Activated CD8-positive, alpha-beta T cell treated with anti-CD3 and anti-CD28 coated beads for 36 hours (primary cell): ENCODE measurements around the gene FAM210A. TPM values are rescaled to one million over a fixed set of nuclear protein-coding genes. Genes with fewer than 3 reads are reported as not detected.

Experiments used
- ATAC-seq: fragments of 200-7000 bp; cut with Tn5 transposase; one replicate; pipeline ENCODE4 v1.10.0; 2021; ENCODE audit warnings: mild to moderate bottlenecking, moderate library complexity
- CTCF ChIA-PET: fragments of 350-600 bp; sonication (Branson Sonifier 250); formaldehyde crosslinking; loops from one replicate; lab custom pipeline; 2021; ENCODE audit warnings: antibody characterized with exemption; lab: Charles Lee
- POLR2A ChIA-PET: fragments of 350-600 bp; sonication (Branson Sonifier 250); formaldehyde crosslinking; loops from one replicate; lab custom pipeline; 2021; ENCODE audit warnings: antibody characterized with exemption; lab: Charles Lee
- DNase-seq: peaks from one replicate; pipeline ENCODE4 v3.0.0-alpha.2; 2020
- H3K27ac Mint-ChIP-seq: one replicate; pipeline ENCODE4 v1.8.0; 2021; ENCODE audit warnings: mild to moderate bottlenecking, mixed read lengths
- H3K27me3 Mint-ChIP-seq: one replicate; pipeline ENCODE4 v1.8.0; 2021; ENCODE audit warnings: mixed read lengths
- H3K36me3 Mint-ChIP-seq: one replicate; pipeline ENCODE4 v1.8.0; 2021; ENCODE audit warnings: low read depth, mixed read lengths
- H3K4me1 Mint-ChIP-seq: one replicate; pipeline ENCODE4 v1.8.0; 2021; ENCODE audit warnings: low read depth, mixed read lengths
- H3K4me3 Mint-ChIP-seq: one replicate; pipeline ENCODE4 v1.8.0; 2021; ENCODE audit warnings: mild to moderate bottlenecking, moderate library complexity, mixed read lengths
- H3K9me3 Mint-ChIP-seq: one replicate; pipeline ENCODE4 v1.8.0; 2021; ENCODE audit warnings: mixed read lengths
- CTCF ChIP-seq: fragments of 200-600 bp; IDR thresholded peaks from one replicate; pipeline ENCODE4 v1.8.0; 2022; ENCODE audit warnings: antibody characterized with exemption, mild to moderate bottlenecking
- intact Hi-C: fragments of 100-400 bp; cut with micrococcal nuclease; formaldehyde crosslinking; loops from one replicate; pipeline ENCODE4 v1.10.0; 2022
- total RNA-seq, 2 experiments: library from RNA; stranded (reverse); gene quantifications; one replicate each; pipeline ENCODE4 v1.2.3, GENCODE V29; 2021

FAM210A gene, protein sequence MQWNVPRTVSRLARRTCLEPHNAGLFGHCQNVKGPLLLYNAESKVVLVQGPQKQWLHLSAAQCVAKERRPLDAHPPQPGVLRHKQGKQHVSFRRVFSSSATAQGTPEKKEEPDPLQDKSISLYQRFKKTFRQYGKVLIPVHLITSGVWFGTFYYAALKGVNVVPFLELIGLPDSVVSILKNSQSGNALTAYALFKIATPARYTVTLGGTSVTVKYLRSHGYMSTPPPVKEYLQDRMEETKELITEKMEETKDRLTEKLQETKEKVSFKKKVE
- 10 to 100 TPM; 57.7 to 64.2 TPM for total RNA-seq

- Mint-ChIP-seq H3K4me3 (peak within 1 kb of the TSS; percentile 83), H3K27ac (peak within 1 kb of the TSS; percentile 97), H3K9me3 (peaks cover 4% of the 10 kb centered on the region), H3K27me3 (no peaks in the 10 kb centered on the region), H3K4me1 (peaks cover 48% of the 10 kb centered on the region), H3K36me3 (peaks cover 42% of the 10 kb centered on the region)
- CTCF ChIA-PET, result interaction anchor here (1.2 to 1.4 kb wide), 3 partner anchors 10 to 163 kb away, joined by 3 to 5 read pairs (median 4); no protein-coding TSS in a partner anchor
- TF ChIP-seq CTCF, result no peak
- POLR2A ChIA-PET, result interaction anchor here (0.7 to 1.2 kb wide), 6 partner anchors 17 to 510 kb away, joined by 3 to 4 read pairs (median 4); no protein-coding TSS in a partner anchor
- ATAC-seq (peak; percentile 95), DNase-seq (peak; percentile 96)
- intact Hi-C loops, result no loop called here
Measured at GRCh38 chr18:13726232-13726971, at the start of gene FAM210A, which contains the start of gene RNMT. TSS of gene FAM210A (minus strand) at chr18:13726558. CDS start at chr18:13682077, 44,481 bp downstream. TSS of gene RNMT (plus strand) at chr18:13726673. CDS start at chr18:13731518, 4,845 bp downstream.

DNA sequence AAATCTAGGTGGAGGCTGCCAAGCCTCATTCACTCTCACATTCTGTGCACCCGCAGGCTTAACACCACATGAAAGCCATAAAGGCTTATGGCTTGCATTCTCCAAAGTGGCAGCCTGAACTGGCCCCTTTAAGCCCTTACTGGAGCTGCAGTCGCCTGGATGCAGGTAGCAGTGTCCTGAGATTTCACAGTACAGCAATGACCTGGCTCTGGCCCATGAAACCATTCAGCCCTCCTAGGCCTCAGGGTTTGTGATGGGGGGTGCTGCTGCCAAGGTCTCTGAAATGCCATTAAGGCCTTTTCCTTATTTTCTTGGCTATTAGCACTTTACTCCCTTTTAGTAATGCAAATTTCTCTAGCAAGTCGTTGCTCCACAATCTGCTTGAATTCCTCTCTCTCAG lies 48.7 kb upstream of the FAM210A start:
- intact Hi-C loops, result no loop called here
- no peaks in the 10 kb centered on the region for H3K36me3 Mint-ChIP-seq
- no peaks in the 10 kb centered on the region for H3K4me1 Mint-ChIP-seq
- H3K27me3 Mint-ChIP-seq, result peaks cover 6% of the 10 kb centered on the region
- no peak for TF ChIP-seq CTCF
- ChIA-PET CTCF (no interaction called here), POLR2A (no interaction called here)
- H3K4me3 Mint-ChIP-seq, result no peak overlapping the region
- ATAC-seq (no peak), DNase-seq (no peak)
- no peak overlapping the region for H3K27ac Mint-ChIP-seq
- peaks cover 15% of the 10 kb centered on the region for H3K9me3 Mint-ChIP-seq

DNA sequence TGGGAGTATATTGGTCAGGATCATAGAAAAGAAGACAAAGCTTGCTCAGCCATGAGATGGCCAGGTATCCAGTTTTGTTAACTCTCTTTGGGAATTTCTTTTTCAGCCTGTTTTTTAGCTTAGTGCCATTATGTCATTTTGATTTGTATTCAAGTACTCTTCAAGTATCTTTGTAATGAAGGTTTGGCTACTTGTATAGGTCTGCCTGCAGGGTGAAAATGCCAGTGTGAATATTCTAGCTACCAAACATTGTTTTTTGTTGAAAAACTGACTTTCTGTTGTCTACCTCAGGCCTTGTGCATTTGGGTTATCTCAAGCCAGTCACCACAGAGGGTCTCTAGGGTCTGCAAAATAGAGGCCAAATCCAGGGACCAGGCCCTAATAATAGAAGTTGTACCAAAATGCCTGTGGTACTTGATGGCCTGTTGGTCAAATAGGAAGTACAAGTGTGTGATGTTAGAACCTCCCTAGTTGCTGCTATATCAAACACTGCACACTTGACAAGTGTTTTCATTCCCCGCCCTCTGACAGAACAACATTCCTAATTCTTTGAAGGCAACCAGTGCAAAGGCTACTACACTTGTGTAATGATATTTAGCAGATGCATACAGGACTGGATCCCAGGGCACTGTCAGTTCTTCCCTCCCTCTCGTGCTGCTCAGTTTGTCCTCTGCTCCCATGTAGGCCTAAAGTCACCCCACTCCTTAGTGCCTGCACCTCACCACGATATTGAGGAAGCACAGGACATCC lies 36.5 kb upstream of the FAM210A start:
- ChIA-PET CTCF (no interaction called here), POLR2A (interaction anchor here (0.6 to 0.9 kb wide), 3 partner anchors 14 to 37 kb away, joined by 3 to 4 read pairs (median 3); no protein-coding TSS in a partner anchor)
- Mint-ChIP-seq H3K9me3 (peaks cover 35% of the 10 kb centered on the region), H3K36me3 (peaks cover 72% of the 10 kb centered on the region), H3K4me3 (no peak overlapping the region), H3K27me3 (no peaks in the 10 kb centered on the region), H3K27ac (no peak overlapping the region), H3K4me1 (no peaks in the 10 kb centered on the region)
- intact Hi-C loops, result no loop called here
- no peak for TF ChIP-seq CTCF
- ATAC-seq, result no peak
- DNase-seq, result no peak

DNA sequence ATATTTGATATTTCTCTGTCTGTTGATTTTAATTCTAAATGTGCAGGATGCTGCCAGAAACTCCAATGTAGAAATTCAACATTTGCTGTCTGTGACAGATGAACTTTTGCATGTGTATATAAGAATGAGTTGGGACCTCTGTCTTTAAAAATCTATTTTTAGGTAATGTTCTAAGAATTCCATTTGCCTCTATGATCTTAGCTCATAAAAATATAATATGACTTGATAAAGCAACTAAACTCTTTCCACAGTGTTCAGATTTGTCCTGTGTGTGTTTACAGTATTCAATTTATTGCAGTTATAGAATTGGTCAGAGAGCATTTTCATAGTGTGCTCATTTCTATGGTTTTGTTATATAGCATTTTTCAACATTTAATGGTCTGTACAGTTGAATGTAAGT lies 33.7 kb upstream of the FAM210A start:
- ChIA-PET CTCF (interaction anchor here (2.2 to 3.8 kb wide), 2 partner anchors 14 to 52 kb away, joined by 5 to 13 read pairs; no protein-coding TSS in a partner anchor), POLR2A (no interaction called here)
- no peak overlapping the region for H3K27ac Mint-ChIP-seq
- peaks cover 19% of the 10 kb centered on the region for H3K9me3 Mint-ChIP-seq
- no peaks in the 10 kb centered on the region for H3K4me1 Mint-ChIP-seq
- intact Hi-C loops, result no loop called here
- ATAC-seq (no peak), DNase-seq (no peak)
- TF ChIP-seq CTCF, result no peak
- H3K27me3 Mint-ChIP-seq, result no peaks in the 10 kb centered on the region
- no peak overlapping the region for H3K4me3 Mint-ChIP-seq
- peaks cover 88% of the 10 kb centered on the region for H3K36me3 Mint-ChIP-seq
